ENCODE data around the gene MED14. TPM values are rescaled to one million over a fixed set of nuclear protein-coding genes. Genes with fewer than 3 reads are reported as not detected.
"Not testable (repeated sequence)": the region's sequence is repeated elsewhere in the genome, so short reads cannot be mapped to it uniquely, and the experiment has no call there.

Gene MED14
- total RNA-seq (2014; rRNA removed; shearing (Covaris generic)), result 54.4 and 88.3 TPM in 2 replicates

DNA sequence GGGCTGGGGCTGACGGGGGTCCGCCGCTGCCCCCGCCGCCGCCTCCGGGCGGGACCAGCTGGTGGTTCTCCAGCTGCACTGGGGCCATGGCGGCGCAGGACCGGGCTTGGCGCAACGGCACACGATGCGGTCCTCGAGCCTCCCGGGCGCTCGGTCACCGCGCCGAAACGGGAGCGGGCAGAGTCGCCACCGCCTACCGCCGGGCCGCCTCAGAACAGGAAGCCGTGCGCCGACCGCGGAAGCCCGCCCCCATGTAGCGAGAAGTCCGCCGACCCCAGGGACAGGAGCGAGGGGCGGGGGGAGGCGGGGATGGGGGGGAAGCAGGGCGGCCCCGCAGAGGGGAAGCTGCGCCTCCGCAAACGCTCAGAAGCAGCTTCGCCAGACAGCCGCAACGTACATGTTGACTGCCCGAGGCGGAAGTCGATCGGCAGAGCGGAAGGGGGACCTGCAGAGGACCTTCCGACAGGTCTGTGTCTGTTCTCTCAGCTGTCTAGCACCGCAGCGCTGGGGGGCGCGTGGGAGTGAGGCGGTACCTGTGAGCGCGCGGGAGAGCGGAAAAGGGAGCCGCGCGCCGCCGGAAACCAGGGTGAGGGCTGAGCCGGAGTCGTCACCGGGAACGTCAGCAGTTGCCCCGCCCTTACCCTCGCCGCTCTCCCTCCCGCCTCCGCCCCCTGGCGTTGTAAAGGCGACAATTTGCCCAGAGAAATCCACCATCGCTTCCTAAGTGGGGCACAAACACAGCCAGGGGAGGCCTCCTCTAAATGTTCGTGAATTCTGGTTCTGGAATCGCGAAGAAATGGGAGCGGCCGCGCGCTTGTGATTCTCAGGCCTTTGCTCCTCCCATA is at the start of gene MED14:
MED14 (minus strand) TSS at position 218 of the 845 bp plus-strand sequence; CDS start at position 88, 130 bp downstream.
- DNase-seq, result peak; percentile 83
- H3K27me3 ChIP-seq (ENCODE audit: control insufficient read depth, insufficient read depth, low read length), result no peaks in the 10 kb centered on the region
- peak within 1 kb of the TSS; percentile 82 for H3K4me3 ChIP-seq (ENCODE audit: insufficient read depth, low read depth, low read length)
- H3K36me3 ChIP-seq (replicated peaks; ENCODE audit: control insufficient read depth, insufficient read depth, low read length), result peaks cover 2% of the 10 kb centered on the region

DNA sequence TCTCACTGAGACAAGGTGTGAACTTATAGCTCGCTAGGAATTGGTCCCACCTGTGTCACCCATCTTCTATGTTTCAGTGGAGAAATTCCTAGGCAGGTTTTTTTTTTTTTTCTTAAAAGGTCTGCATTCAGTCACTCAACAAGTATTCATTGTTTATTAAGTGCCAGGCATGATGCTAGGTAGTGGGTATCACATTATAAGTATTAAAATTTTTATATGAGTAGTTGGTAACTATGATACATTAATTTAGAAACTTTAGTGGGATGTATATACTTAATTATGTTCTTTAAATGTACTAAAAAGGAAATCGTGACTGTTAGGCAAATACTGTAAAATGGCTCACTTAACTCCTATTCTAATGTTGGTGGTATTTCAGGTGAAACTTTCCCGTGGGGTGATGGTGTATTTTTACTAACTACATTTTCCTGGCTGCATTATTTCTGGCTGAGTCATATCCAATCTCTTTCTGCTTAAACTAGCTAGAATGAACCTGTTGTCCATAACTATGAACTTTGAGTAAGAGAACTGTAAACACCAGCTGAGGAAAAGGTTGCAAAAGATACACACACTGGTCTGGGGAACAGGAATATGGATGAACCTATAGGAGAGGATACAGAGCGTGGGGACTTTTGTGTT is 49.3 kb upstream of the MED14 start:
- Histone ChIP-seq H3K27me3 (ENCODE audit: control insufficient read depth, insufficient read depth, low read length) (no peaks in the 10 kb centered on the region), H3K4me3 (ENCODE audit: insufficient read depth, low read depth, low read length) (no peak overlapping the region), H3K36me3 (replicated peaks; ENCODE audit: control insufficient read depth, insufficient read depth, low read length) (no peaks in the 10 kb centered on the region)
- no peak for DNase-seq

DNA sequence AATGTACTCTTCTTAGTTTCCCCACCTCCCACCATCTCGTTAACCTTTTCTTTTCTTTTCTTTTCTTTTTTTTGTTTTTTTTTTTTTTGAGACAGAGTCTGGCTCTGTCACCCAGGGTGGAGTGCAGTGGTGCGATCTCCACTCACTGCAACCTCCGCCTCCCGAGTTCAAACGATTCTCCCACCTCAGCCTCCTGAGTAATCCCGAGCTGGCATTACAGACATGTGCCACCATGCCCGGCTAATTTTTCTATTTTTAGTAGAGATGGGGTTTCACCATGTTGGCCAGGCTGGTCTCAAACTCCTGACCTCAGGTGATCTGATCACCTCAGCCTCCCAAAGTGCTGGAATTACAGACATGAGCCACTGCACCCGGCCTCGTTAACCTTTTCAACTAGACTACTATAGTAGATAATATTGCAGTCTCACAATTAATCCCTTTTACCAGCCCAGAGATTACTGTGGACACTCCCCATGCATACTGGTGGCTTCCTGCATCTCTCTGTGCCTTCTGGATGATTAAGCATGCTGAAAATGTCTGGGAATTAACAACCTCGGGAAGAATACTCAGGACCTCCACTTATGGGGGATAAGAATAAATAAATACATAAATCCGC is 47.4 kb upstream of the MED14 start:
- H3K27me3 ChIP-seq (ENCODE audit: control insufficient read depth, insufficient read depth, low read length); H3K4me3 ChIP-seq (ENCODE audit: insufficient read depth, low read depth, low read length); DNase-seq; H3K36me3 ChIP-seq (replicated peaks; ENCODE audit: control insufficient read depth, insufficient read depth, low read length): not testable (repeated sequence)

DNA sequence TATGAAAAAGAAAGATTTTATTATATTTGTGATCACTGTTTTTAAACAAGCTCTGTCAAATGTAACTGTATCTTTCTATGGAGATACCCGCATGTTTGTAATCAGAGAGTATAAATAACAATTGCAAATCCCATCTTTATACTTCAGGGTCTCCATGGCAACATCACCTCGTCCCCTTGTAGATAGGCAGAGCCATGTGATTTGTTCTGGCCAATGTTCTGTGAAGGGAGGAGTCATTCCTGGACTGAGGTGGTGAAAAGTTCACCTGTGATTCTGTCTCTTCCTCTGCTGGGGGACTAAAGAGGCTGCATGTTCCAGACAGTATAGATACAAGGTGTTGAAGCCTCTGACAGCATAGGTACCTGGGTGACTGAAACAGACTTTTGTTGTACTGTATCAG is 45.6 kb upstream of the MED14 start:
- Histone ChIP-seq H3K27me3 (ENCODE audit: control insufficient read depth, insufficient read depth, low read length) (no peaks in the 10 kb centered on the region), H3K4me3 (ENCODE audit: insufficient read depth, low read depth, low read length) (no peak overlapping the region), H3K36me3 (replicated peaks; ENCODE audit: control insufficient read depth, insufficient read depth, low read length) (no peaks in the 10 kb centered on the region)
- DNase-seq, result no peak

DNA sequence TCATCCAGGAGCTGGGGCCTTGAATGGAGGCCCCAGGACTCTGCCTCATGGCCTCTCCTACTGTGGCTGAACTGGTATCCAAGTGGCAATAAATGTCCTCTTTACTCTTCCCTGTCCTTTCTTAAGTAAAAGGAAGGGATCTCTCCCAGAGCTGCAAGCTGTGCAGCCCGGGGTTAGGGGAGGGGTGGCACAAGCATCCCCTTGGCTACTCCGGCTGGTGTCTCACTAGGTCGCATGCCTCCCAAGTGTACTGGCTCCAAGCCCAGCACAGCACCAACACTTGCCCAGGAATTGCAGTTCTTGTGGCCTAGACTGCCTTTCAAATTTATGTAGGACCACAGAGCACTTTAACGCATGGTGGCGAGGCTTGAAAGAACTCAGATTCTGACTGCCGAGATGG is 44.7 kb upstream of the MED14 start:
- H3K4me3 ChIP-seq (ENCODE audit: insufficient read depth, low read depth, low read length), result no peak overlapping the region
- DNase-seq, result no peak
- no peaks in the 10 kb centered on the region for H3K27me3 ChIP-seq (ENCODE audit: control insufficient read depth, insufficient read depth, low read length)
- no peaks in the 10 kb centered on the region for H3K36me3 ChIP-seq (replicated peaks; ENCODE audit: control insufficient read depth, insufficient read depth, low read length)

DNA sequence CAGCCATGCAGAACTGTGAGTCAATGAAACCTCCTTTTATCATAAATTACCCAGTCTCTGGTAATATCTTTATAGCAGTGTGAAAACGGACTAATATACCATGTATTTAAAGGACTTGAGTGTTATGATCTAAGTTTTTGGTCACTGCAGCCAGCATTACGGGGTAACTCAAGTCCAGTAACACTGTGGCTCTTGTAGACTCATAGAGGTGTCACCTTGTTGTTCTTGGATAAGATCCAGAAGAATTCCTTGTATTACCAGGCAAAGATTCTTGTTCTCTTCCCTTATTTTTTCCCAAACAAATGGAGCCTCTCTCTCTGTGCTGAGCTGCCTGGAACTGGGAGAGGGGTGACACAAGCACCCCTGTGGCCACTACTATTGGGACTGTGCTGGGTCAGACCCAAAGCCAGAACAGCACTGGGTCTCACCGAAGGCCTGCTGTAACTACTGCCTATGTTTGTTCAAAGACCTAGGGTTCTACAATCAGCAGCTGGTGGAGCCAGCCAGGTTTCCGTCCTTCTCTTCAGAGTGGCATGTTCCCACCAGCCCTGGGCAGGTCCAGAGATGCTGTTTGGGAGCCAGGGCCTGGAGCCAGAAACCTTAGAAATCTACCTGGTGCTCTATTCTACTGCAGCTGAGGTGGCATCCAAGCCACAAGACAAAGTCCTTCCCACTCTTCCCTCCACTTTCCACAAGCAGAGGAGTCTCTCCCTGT is 43.7 kb upstream of the MED14 start:
- H3K27me3 ChIP-seq (ENCODE audit: control insufficient read depth, insufficient read depth, low read length), result no peaks in the 10 kb centered on the region
- H3K4me3 ChIP-seq (ENCODE audit: insufficient read depth, low read depth, low read length), result no peak overlapping the region
- H3K36me3 ChIP-seq (replicated peaks; ENCODE audit: control insufficient read depth, insufficient read depth, low read length), result no peaks in the 10 kb centered on the region
- DNase-seq, result no peak

DNA sequence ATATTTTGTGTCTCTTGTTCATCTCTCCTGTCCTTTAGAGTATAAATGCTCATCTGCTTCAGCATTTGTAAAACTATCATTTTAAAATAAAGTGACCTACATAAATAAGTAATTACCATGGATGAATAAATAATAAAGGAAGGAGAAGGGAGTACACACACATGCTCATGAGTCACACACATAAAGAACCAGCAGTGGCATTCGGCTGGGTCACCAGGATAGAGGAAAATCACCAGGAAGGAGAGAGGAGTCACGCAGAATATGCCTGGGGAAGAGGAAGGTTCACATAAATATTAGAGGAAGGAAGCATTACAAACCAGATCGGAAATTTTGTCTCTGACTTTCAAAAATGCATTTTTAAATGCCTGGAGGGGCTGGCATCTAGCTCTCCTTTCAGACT is 38.5 kb upstream of the MED14 start:
- no peak overlapping the region for H3K4me3 ChIP-seq (ENCODE audit: insufficient read depth, low read depth, low read length)
- no peaks in the 10 kb centered on the region for H3K36me3 ChIP-seq (replicated peaks; ENCODE audit: control insufficient read depth, insufficient read depth, low read length)
- no peaks in the 10 kb centered on the region for H3K27me3 ChIP-seq (ENCODE audit: control insufficient read depth, insufficient read depth, low read length)
- DNase-seq, result no peak

DNA sequence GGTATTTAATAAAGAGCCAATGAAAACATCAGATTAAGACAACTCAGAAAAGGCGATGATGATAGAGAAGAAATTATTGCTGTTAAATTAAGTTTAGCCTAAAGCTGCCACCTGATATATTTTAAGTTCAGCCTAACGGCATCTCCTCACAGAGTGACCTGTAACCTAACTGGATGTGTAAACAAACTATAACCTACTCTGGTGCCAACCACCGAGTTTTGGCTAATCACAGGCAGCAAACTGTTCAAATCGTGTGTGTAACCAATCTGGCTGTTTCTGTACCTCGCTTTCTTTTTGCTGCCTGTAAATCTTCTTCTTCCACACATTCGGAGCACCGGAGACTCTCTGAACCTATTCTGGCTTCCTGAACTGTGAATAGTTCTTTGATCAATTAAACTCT is 37.8 kb upstream of the MED14 start:
- no peaks in the 10 kb centered on the region for H3K36me3 ChIP-seq (replicated peaks; ENCODE audit: control insufficient read depth, insufficient read depth, low read length)

DNA sequence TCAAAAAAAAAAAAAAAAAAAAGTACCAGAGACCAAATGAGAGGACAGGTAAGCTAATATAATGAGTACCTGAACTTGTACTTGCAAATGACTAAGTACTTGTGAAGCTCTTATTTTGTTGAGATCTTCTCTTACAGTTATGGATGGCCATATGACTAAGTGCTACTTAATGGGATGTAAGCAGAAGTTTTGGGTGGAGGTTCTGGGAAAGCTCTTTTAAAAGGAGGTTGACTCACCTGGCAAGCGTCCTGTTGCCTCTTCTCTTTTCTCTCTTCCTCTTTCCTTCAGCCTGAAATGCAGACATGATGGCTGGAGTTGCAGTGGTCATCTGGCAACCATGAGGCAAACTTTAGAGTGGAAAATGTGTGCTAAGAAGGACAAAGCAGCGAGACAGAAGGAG is 36.9 kb upstream of the MED14 start:
- H3K36me3 ChIP-seq (replicated peaks; ENCODE audit: control insufficient read depth, insufficient read depth, low read length), result no peaks in the 10 kb centered on the region
- no peaks in the 10 kb centered on the region for H3K27me3 ChIP-seq (ENCODE audit: control insufficient read depth, insufficient read depth, low read length)
- H3K4me3 ChIP-seq (ENCODE audit: insufficient read depth, low read depth, low read length), result no peak overlapping the region
- no peak for DNase-seq

More for the DNA sequence above, 37.8 kb upstream of the MED14 start:
- Histone ChIP-seq H3K4me3 (ENCODE audit: insufficient read depth, low read depth, low read length) (no peak overlapping the region), H3K27me3 (ENCODE audit: control insufficient read depth, insufficient read depth, low read length) (no peaks in the 10 kb centered on the region)
- no peak for DNase-seq

DNA sequence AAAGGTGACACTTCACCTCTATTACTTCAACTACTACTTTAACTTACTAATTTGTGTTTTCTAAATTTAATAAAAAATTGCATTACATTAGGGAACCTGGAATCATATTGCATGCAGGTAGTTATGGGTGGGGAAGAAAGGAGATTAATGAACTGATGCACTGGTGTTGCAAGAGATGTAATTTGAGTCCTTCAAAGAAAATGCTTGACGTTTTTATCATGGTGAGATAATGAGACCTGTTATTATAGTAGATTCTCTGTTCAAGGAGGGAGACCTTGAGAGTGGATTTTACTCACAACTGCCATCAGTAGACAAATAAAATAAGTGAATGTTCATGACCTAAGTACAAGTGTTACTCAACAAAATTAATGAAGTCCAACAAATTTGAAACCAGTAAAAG is 26.4 kb upstream of the MED14 start:
- Histone ChIP-seq H3K4me3 (ENCODE audit: insufficient read depth, low read depth, low read length) (no peak overlapping the region), H3K36me3 (replicated peaks; ENCODE audit: control insufficient read depth, insufficient read depth, low read length) (no peaks in the 10 kb centered on the region), H3K27me3 (ENCODE audit: control insufficient read depth, insufficient read depth, low read length) (no peaks in the 10 kb centered on the region)
- DNase-seq, result no peak

DNA sequence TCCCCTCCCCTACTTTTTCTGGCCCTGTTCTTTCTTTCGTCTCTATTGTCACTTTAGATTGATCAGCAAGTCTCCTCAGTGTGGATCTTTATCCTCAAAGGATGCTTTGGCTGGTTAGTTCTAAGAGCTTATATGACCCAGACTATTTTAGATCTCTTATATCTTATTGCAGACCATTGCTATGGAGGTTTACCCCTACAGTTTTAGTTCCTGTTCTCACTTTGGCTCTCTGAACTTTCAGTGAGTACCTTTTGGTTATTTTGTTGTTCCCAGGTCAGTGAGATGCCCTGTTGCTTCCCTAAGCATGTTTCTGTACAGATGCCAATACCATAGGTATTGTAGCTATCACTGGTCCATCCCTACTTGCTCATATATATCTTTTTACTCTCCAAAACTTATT is 24.0 kb upstream of the MED14 start:
- no peak overlapping the region for H3K4me3 ChIP-seq (ENCODE audit: insufficient read depth, low read depth, low read length)
- H3K27me3 ChIP-seq (ENCODE audit: control insufficient read depth, insufficient read depth, low read length), result no peaks in the 10 kb centered on the region; the same call in 1 of the 2 replicates
- H3K36me3 ChIP-seq (replicated peaks; ENCODE audit: control insufficient read depth, insufficient read depth, low read length), result no peaks in the 10 kb centered on the region
- no peak for DNase-seq

DNA sequence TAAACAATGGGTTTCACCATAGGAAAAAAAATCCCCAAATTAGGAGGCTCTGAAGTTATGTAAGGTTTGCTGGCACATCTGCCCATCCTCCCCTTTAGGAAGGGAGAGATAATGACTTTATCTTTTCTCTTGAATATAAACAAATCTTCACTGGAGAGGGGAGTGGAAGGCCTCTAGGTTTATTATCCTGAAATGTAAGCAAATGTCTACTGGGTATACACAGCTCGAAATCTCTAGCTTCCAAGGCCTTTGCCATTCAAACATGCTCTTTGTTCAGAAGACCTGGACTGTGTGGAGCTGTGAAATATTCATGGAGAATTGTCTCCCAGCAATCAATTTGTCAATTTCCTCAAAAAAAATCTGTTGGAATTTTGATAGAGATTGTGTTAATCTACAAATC is 21.7 kb upstream of the MED14 start:
- Histone ChIP-seq H3K4me3 (ENCODE audit: insufficient read depth, low read depth, low read length) (no peak overlapping the region), H3K27me3 (ENCODE audit: control insufficient read depth, insufficient read depth, low read length) (no peaks in the 10 kb centered on the region; the same call in 1 of the 2 replicates)
- no peak for DNase-seq

DNA sequence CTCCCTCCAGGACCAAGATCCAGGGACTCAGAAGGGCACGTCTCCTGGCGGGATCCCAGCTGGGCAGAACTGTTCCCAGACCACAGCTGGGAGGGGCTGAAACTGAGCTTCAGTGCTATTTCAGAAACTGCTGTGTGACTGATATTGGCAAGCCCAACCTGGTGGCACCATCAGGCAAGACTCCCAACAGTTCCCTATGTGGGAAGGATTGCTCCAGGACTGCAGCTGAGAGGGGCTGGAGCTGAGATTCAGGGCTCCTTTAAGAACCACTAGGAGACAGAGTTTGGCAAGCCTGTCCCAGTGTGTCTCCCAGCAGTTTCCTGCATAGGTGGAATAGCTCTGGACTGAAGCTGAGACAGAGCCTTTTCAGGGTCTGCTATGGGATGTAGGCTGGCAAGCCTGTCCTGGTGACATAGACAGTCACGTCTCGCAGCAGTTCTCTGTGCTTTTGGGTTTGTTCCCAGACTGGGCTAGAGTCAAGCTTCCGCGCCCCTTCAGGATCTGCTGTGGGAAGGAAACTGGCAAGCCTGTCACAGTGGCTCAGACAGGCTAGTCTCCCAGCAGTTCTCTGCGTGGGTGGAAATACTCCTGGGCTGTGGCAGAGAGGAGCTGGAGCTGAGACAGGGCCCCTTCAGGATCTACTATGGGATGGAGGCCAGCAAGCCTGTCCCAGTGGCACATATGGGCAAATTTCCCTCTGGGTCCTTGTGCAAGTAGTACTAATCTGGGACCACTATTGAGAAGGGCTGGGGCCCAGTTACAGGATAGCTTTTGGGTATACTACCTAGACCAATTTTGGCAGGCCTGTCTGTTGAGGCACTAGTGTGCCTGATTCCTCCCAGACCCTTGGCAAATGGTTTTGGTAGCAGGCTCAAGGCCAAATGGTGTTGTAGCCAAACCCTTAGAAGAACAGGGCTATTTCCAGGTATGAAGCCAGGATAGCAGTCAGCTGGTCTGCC is 20.2 kb upstream of the MED14 start:
- Histone ChIP-seq H3K27me3 (ENCODE audit: control insufficient read depth, insufficient read depth, low read length) (no peaks in the 10 kb centered on the region; the same call in 1 of the 2 replicates), H3K36me3 (replicated peaks; ENCODE audit: control insufficient read depth, insufficient read depth, low read length) (no peaks in the 10 kb centered on the region)
- DNase-seq, result peak; percentile 33

More for the DNA sequence above, 21.7 kb upstream of the MED14 start:
- H3K36me3 ChIP-seq (replicated peaks; ENCODE audit: control insufficient read depth, insufficient read depth, low read length), result no peaks in the 10 kb centered on the region

More for the DNA sequence above, 20.2 kb upstream of the MED14 start:
- no peak overlapping the region for H3K4me3 ChIP-seq (ENCODE audit: insufficient read depth, low read depth, low read length)
